ENCODE measurements around the gene ARPC4. TPM values are rescaled to one million over a fixed set of nuclear protein-coding genes. Genes with fewer than 3 reads are reported as not detected.

Gene ARPC4
- total RNA-seq, 1 donor from 2014 or later, result 170 TPM

- H3K36me3 ChIP-seq, result peaks cover 100% of the 10 kb centered on the region
- peaks cover 13% of the 10 kb centered on the region for H3K4me1 ChIP-seq
- H3K27me3 ChIP-seq (ENCODE audit: low read depth), result no peaks in the 10 kb centered on the region
- ATAC-seq, result no peak
- TF ChIP-seq CTCF (IDR thresholded peaks at IDR 0.05), result no peak
- no peaks in the 10 kb centered on the region for H3K9me3 ChIP-seq
- intact Hi-C loops (cut with DNase I), result no loop called here
- DNase-seq, result no peak
- no peak overlapping the region for H3K4me3 ChIP-seq
- no peak overlapping the region for H3K27ac ChIP-seq
Measured at GRCh38 chr3:9800529-9800928, 7.6 kb downstream of the ARPC4 start.

- no peak for TF ChIP-seq CTCF (IDR thresholded peaks at IDR 0.05)
- intact Hi-C loops (cut with DNase I), result no loop called here
- no peak for ATAC-seq
Measured at GRCh38 chr3:9803494-9803893, 10.6 kb downstream of the ARPC4 start.

GRCh38 chr3:9804996-9805395 lies 12.1 kb downstream of the ARPC4 start:
- H3K27me3 ChIP-seq (ENCODE audit: low read depth), result no peaks in the 10 kb centered on the region
- no peak overlapping the region for H3K27ac ChIP-seq
- peaks cover 7% of the 10 kb centered on the region for H3K4me1 ChIP-seq
- ATAC-seq (no peak), DNase-seq (no peak)
- H3K9me3 ChIP-seq, result no peaks in the 10 kb centered on the region
- no peak overlapping the region for H3K4me3 ChIP-seq
- no peak for TF ChIP-seq CTCF (IDR thresholded peaks at IDR 0.05)
- intact Hi-C loops (cut with DNase I), result no loop called here
- H3K36me3 ChIP-seq, result peaks cover 76% of the 10 kb centered on the region

More at GRCh38 chr3:9803494-9803893, 10.6 kb downstream of the ARPC4 start:
- H3K27me3 ChIP-seq (ENCODE audit: low read depth), result no peaks in the 10 kb centered on the region
- H3K9me3 ChIP-seq, result no peaks in the 10 kb centered on the region
- DNase-seq, result no peak
- H3K4me1 ChIP-seq, result no peaks in the 10 kb centered on the region
- H3K36me3 ChIP-seq, result peaks cover 91% of the 10 kb centered on the region
- no peak overlapping the region for H3K27ac ChIP-seq
- H3K4me3 ChIP-seq, result no peak overlapping the region

- ATAC-seq, result no peak
- peaks cover 17% of the 10 kb centered on the region for H3K4me1 ChIP-seq
- H3K4me3 ChIP-seq, result no peak overlapping the region
- no peak for TF ChIP-seq CTCF (IDR thresholded peaks at IDR 0.05)
- H3K9me3 ChIP-seq, result no peaks in the 10 kb centered on the region
- H3K27ac ChIP-seq, result no peak overlapping the region
- no peak for DNase-seq
- intact Hi-C loops (cut with DNase I), result no loop called here
- no peaks in the 10 kb centered on the region for H3K27me3 ChIP-seq (ENCODE audit: low read depth)
- H3K36me3 ChIP-seq, result peaks cover 64% of the 10 kb centered on the region
Measured at GRCh38 chr3:9806137-9806536, 13.3 kb downstream of the ARPC4 start.

- ATAC-seq, result no peak
- no peak for TF ChIP-seq CTCF (IDR thresholded peaks at IDR 0.05)
- H3K27ac ChIP-seq, result no peak overlapping the region
Measured at GRCh38 chr3:9806688-9807589, 14.1 kb downstream of the ARPC4 start.

More at GRCh38 chr3:9806688-9807589, 14.1 kb downstream of the ARPC4 start:
- Histone ChIP-seq H3K27me3 (ENCODE audit: low read depth) (no peaks in the 10 kb centered on the region), H3K4me1 (peaks cover 20% of the 10 kb centered on the region), H3K36me3 (peaks cover 56% of the 10 kb centered on the region), H3K4me3 (no peak overlapping the region), H3K9me3 (no peaks in the 10 kb centered on the region)
- DNase-seq, result no peak
- intact Hi-C loops (cut with DNase I), result no loop called here
